ENCODE measurements around the gene TASOR2.

DNA sequence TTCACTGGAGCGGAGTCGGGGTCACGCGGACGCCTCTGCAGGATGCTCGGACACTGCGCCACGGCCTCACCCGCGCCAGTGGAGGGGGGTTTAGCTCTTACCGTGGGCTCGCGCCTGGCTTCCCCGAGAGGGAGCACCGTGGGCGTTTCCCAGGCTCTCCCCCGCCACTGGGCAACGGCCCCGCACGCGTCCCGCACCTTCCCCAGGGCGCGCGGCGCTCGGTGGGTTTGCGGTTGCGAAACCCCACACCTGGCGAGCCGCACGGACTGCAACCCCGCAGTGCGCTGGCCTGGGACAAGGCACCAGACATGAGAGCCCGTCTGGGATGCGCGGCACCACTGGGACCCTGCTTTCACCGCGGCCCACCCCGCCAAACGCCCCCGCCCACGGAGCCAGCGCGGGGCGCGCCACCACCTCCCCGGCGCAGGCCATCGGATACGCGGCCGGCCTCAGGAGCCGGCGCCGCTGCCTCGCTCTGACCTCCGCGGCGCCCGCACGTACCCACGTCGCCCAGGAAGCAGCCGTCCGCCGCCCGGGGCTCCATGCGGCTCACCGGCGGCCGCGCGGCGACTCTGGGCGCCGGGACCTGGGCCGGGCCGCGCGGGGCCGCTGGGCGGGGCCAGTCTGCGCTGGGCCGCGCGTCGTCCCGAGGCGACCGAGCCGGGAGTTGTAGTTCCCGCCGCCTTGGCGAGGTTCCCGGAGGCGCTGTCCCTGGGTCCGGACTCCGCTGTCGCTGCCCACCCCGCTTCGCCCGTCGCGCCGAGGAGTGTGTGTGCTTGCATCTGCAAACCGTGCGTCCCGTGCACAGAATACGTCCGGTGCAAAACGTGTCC is 18.4 kb upstream of the TASOR2 start, which contains the start of gene ASB13:
- TF ChIP-seq, protein P1, sequence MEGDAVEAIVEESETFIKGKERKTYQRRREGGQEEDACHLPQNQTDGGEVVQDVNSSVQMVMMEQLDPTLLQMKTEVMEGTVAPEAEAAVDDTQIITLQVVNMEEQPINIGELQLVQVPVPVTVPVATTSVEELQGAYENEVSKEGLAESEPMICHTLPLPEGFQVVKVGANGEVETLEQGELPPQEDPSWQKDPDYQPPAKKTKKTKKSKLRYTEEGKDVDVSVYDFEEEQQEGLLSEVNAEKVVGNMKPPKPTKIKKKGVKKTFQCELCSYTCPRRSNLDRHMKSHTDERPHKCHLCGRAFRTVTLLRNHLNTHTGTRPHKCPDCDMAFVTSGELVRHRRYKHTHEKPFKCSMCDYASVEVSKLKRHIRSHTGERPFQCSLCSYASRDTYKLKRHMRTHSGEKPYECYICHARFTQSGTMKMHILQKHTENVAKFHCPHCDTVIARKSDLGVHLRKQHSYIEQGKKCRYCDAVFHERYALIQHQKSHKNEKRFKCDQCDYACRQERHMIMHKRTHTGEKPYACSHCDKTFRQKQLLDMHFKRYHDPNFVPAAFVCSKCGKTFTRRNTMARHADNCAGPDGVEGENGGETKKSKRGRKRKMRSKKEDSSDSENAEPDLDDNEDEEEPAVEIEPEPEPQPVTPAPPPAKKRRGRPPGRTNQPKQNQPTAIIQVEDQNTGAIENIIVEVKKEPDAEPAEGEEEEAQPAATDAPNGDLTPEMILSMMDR (IDR thresholded peaks at IDR 0.05): no peak
- TF ChIP-seq EZH2 (IDR thresholded peaks at IDR 0.05; ENCODE audit: borderline replicate concordance, insufficient read depth, low read depth, low read length, poor library complexity, severe bottlenecking): no peak

Data from B cell (primary cell).